BJ (cell line): ENCODE data around the gene RPS21. TPM values are rescaled to one million over a fixed set of nuclear protein-coding genes. Genes with fewer than 3 reads are reported as not detected.

ENCODE experiments used
- CTCF ChIA-PET: fragments of 350-600 bp; formaldehyde crosslinking; extraction: SDS; loops from one replicate; lab custom pipeline; 2021; ENCODE audit warnings: antibody characterized with exemption, inconsistent platforms; lab: Yijun Ruan, JAX
- POLR2A ChIA-PET: fragments of 300-600 bp; sonication (Branson Sonifier 250); formaldehyde crosslinking; extraction: SDS; loops from one replicate; lab custom pipeline; 2021; ENCODE audit warnings: antibody characterized with exemption; lab: Charles Lee
- DNase-seq: peaks from one replicate; pipeline ENCODE4 v3.0.0-alpha.2; 2011; ENCODE audit warnings: low read depth
- H3K27me3 ChIP-seq: 2 replicates; pipeline ENCODE4 v1.6.0; 2011; ENCODE audit warnings: low read length; ENCODE audit not compliant: control insufficient read depth, insufficient read depth
- H3K36me3 ChIP-seq: 2 replicates; pipeline ENCODE4 v1.5.1; 2011; ENCODE audit warnings: low read length; ENCODE audit not compliant: control insufficient read depth, insufficient read depth
- H3K4me3 ChIP-seq: 2 replicates; pipeline ENCODE4 v1.5.1; 2011; ENCODE audit warnings: low read depth, mild to moderate bottlenecking, control low read depth, low read length
- polyA plus RNA-seq: library from polyadenylated mRNA; depleted of rRNA; stranded (reverse); fragments of >200 nt; gene quantifications from 2 replicates; pipeline ENCODE4 v1.2.3, GENCODE V29; 2011
- TF ChIP-seq, protein P1 (sequence below): IDR thresholded peaks from 2 replicates; pipeline ENCODE4 v1.5.1; 2011; ENCODE audit warnings: low read depth, mild to moderate bottlenecking, control low read depth, inconsistent platforms, low read length, moderate library complexity; ENCODE audit not compliant: insufficient read depth

RPS21 gene
- polyA plus RNA-seq, 1 experiment = 3,818 TPM

DNA sequence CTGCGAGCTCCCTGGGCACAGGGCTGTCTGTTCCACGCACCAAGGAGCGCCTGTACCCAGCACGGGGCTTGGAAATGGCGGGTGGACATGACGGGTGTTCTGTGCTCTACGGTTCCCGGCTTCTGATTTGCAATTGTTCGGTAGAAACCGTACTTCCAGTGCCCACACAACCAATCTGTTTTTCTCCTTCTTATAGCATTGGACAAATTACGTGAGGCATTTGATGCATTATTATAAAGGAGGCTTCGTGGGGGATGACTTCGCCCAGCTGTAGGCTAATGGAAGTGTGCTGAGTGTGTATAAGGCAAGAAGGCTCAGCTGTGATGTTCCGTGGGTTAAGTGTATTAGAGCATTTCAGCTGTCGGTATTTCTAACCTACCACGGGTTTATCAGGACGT, 9.8 kb upstream of the RPS21 start:
- Histone ChIP-seq H3K4me3 (no peak overlapping the region), H3K36me3 (peaks cover 2% of the 10 kb centered on the region), H3K27me3 (no peaks in the 10 kb centered on the region)
- TF ChIP-seq, protein P1, sequence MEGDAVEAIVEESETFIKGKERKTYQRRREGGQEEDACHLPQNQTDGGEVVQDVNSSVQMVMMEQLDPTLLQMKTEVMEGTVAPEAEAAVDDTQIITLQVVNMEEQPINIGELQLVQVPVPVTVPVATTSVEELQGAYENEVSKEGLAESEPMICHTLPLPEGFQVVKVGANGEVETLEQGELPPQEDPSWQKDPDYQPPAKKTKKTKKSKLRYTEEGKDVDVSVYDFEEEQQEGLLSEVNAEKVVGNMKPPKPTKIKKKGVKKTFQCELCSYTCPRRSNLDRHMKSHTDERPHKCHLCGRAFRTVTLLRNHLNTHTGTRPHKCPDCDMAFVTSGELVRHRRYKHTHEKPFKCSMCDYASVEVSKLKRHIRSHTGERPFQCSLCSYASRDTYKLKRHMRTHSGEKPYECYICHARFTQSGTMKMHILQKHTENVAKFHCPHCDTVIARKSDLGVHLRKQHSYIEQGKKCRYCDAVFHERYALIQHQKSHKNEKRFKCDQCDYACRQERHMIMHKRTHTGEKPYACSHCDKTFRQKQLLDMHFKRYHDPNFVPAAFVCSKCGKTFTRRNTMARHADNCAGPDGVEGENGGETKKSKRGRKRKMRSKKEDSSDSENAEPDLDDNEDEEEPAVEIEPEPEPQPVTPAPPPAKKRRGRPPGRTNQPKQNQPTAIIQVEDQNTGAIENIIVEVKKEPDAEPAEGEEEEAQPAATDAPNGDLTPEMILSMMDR = no peak
- CTCF ChIA-PET = interaction anchor here (1.2 to 2.2 kb wide), 3 partner anchors 8 to 75 kb away, joined by 3 to 7 read pairs (median 6); no protein-coding TSS in a partner anchor
- DNase-seq = no peak
- POLR2A ChIA-PET = no interaction called here

- Histone ChIP-seq H3K4me3 (no peak overlapping the region), H3K36me3 (peaks cover 6% of the 10 kb centered on the region), H3K27me3 (no peaks in the 10 kb centered on the region)
- DNase-seq = no peak
- ChIA-PET CTCF (interaction anchor here (1.2 to 2.0 kb wide), 2 partner anchors 9 to 76 kb away, joined by 3 to 6 read pairs; no protein-coding TSS in a partner anchor), POLR2A (no interaction called here)
- TF ChIP-seq, protein P1 = no peak
Observed at GRCh38 chr20:62377615-62378178, 9.2 kb upstream of the RPS21 start.

DNA sequence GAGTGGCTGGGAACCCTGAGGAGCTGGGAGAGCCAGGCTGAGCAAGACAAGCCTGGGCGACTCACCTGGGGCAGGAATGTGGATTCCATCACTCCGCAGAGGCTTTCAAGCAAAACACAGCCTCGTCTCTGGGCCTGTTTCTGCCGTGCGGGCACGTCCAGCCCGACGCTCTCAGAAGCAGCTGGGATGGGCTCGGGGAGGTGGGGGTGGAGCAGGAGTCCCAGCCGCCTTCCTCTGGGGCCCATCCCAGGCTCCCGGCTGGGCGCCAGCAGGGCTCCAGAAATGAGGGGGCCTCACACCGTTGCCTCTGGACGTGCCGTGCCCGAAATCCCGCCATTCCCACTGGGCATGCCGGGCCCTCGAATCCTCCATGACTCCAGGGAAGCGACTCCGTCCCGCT, 8.7 kb upstream of the RPS21 start:
- ChIA-PET POLR2A (no interaction called here), CTCF (interaction anchor here (1.2 to 2.0 kb wide), 2 partner anchors 9 to 76 kb away, joined by 3 to 6 read pairs; no protein-coding TSS in a partner anchor)
- TF ChIP-seq, protein P1 = no peak
- Histone ChIP-seq H3K36me3 (peaks cover 6% of the 10 kb centered on the region), H3K4me3 (no peak overlapping the region), H3K27me3 (no peaks in the 10 kb centered on the region)
- DNase-seq = no peak

DNA sequence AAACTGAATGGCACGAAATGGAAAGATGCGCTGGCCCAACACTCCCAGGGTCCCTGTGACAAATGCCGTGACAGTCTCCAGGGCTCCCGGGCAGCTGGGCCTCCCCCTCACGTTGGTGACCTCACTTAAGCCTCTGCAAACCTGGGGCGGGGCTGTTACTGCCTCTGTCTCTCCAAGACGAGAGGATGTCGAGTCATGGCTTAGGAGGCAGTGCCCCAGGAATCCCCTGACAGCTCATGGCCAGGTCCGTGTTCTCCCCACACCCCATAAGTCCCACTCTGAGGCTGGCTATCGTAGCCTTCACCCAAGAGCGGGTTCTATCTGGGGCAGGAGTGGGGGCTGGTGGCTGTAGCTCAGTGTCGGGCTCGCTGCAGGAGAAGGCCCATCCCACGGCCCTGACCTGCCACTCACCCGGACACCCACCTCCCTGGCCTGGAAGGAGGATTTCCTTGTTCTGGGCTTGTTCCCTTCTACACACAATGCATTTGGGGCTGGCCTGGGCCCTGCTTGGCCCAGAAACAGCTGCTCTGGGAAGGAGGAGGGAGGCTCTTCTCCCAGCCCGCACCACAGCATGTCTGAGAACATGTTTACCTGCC, 5.6 kb upstream of the RPS21 start:
- no peak for DNase-seq
- POLR2A ChIA-PET = no interaction called here

DNA sequence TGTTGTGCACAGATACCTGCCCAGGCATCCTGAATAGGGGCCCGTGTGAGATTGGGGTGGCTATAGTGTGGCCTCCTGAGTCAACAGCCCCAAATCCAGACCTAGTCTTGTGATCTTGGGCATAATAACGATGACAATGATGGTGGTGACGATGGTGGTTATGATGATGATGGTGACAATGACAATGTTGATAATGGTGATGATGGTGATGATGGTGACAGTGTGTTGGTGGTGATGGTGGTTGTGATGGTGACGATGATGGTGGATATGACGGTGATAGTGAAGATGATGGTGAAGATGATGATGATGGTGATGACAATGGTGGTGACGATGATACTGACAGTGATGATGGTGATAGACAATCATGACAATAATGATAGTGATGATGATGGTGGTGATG, 5.1 kb upstream of the RPS21 start:
- POLR2A ChIA-PET = no interaction called here
- H3K4me3 ChIP-seq = no peak overlapping the region
- peaks cover 6% of the 10 kb centered on the region for H3K36me3 ChIP-seq
- TF ChIP-seq, protein P1 = no peak
- H3K27me3 ChIP-seq = no peaks in the 10 kb centered on the region
- CTCF ChIA-PET = interaction anchor here (0.9 to 2.0 kb wide), 10 partner anchors 10 to 117 kb away, joined by 3 to 39 read pairs (median 6); partner anchors contain the start of gene ADRM1
- DNase-seq = no peak

More for the DNA sequence above, 5.6 kb upstream of the RPS21 start:
- Histone ChIP-seq H3K36me3 (peaks cover 6% of the 10 kb centered on the region), H3K27me3 (no peaks in the 10 kb centered on the region), H3K4me3 (no peak overlapping the region)
- CTCF ChIA-PET = interaction anchor here (0.6 to 2.0 kb wide), 4 partner anchors 11 to 371 kb away, joined by 3 to 10 read pairs (median 4); partner anchors contain the start of gene ADRM1
- TF ChIP-seq, protein P1 = no peak
